GM19455 (cell line): ENCODE data around the gene DUSP15.

Source experiments
- ATAC-seq: cut with Tn5 transposase; IDR thresholded peaks from one replicate; pipeline ENCODE4 v1.9.1; 2021; ENCODE audit not compliant: unreplicated experiment

Gene DUSP15

DNA sequence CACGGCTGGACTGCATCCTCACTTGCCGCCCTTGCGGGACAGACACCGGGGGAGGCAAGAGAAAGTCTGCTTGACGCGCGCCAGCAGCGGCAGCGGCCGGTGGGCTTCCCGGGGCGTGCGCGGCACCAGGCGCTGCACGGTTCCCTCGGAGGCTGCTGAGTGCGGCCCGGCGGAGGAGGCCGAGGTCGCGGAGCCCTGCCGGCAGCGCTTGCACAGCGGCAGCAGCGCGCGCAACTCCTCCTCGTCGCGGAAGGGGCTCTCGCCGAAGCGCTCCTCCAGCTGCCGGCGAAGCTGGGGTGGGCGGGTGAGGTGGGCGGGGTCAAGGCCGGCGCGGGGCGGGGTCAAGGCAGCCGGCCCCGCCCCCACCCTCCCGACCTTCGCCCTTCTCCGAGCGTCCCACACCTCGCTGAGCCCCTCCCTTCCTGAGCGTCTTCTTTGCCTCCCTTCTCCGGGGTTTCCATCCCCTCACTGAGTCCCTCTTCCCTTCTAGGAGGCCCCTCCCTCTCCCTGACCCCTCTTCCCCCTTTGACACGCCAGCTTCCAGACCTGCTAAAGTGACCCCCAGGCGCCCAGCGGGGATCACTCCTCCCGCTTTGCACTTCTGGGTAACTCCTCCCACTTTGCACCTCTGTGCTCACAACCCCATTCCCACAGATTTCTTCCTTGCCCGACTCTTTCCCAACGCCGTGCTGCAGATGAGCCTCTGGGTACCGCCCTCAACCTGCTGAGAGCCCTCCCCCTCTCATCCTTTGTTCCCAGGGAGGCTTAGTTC lies 8.8 kb downstream of the DUSP15 start:
- ATAC-seq, result peak; percentile 51

DNA sequence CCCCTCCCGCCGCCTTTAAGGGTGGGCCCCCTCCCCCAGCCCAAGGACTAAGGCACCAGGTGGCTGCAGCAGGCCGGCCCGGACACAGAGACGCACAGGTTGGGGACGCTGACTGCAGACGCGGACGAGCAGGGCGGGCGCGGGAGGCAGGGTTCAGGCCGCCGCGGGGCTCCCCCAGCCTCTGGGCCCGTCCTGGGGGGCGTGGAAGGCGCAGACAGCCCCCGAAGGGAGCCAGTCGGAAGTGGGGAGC lies 9.3 kb downstream of the DUSP15 start:
- ATAC-seq, result no peak

DNA sequence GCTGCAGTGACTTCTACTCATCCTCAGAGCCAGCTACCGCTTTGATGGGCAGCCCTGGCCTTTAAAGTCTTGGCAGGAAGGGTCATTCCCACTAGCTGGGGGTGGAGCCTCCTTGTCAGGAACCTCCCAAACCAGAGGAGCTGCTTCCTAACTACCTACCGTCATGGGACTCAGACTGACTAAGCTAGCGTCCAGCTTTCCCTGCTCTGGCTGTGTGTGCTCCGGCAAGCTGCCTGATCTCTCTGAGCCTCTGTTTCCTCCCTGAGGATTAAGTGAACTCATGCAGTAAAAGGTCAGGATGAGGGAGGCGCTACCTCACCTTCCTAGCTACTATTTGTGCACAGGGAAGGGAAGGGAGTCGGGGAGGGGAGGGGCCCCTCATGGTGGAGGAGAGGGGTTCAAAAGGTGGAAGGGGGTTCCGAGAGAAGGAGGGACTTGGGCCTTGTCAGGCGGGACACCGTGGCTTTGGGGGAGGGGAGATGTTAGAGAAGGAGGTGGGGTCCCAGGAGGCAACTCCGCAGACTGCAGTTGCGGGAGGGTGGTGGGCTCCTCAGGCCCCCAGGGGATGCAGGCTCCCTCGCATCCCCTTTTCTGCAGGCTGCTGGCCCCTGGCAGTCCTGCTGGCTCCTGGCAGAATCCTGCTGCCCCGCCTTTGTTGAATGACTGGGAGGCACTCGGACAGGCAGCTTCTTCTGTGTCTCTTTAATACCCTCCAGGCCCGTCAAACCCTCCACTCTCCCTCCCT lies 9.8 kb downstream of the DUSP15 start:
- ATAC-seq, result no peak

DNA sequence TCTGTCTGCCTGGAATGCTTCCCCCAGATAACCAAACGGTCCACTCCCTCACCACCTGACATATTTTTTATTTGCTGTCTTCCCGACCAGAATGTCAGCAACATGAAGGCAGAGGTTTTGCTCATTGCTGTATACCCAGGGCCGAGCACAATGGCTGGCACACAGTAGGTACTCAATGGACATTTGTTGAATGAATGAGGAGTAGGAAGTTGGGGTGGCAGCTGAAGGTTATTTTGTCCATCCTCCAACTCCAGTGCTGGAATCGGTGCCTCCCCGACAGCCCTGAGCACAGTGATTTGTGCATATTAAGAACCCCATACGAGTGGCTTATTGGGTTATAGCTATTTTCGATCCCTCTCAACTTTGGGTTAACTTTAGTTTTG lies 10.3 kb downstream of the DUSP15 start:
- no peak for ATAC-seq

DNA sequence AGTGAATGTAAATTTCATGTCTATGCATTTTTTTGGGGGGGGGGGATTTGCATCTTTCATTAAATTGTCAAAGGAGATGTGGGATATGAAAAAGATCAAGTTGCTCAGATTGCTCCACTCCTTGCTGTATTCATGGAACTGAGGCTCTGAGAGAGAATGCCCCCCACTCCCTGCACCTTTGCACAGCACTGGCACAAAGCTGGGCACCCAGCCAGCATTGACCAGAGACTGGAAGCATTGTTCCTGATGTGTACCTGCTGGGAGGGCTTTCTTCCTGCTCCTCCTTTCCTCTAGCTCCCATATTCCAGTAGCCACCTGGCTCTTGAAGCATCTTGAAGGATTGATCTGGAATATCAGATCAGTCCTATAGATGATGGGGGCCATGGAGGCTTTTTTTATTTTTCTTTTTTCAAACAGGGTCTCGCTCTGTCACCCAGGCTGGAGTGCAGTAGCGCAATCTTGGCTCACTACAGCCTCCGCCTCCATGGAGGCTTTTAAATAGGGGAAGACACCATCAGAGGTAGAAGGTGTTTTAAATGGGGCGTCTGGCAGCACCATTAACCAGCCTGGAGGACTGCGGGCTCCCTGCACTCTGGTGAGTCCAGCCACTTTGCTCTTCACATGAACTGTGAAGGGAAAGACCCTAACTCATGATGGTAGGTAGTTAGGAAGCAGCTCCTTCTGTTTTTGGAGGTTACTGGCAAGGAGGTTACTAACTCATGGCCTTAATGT lies 10.9 kb downstream of the DUSP15 start:
- ATAC-seq, result no peak

DNA sequence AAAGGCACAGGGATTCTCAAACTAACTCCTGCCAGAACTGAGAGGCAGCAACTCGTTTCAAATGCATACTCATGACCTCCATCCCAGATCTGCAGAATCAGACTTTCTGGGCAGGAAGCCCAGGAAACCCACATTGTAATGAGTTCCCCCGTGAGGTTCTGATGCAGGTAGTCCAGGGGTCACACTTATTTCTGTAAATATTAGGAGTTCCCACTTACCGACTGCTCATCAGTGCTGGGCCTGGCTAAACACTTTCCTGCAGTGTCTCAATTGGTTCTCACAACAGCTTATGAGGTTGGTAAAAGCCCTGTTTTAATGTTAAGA lies 11.6 kb downstream of the DUSP15 start:
- ATAC-seq, result no peak

DNA sequence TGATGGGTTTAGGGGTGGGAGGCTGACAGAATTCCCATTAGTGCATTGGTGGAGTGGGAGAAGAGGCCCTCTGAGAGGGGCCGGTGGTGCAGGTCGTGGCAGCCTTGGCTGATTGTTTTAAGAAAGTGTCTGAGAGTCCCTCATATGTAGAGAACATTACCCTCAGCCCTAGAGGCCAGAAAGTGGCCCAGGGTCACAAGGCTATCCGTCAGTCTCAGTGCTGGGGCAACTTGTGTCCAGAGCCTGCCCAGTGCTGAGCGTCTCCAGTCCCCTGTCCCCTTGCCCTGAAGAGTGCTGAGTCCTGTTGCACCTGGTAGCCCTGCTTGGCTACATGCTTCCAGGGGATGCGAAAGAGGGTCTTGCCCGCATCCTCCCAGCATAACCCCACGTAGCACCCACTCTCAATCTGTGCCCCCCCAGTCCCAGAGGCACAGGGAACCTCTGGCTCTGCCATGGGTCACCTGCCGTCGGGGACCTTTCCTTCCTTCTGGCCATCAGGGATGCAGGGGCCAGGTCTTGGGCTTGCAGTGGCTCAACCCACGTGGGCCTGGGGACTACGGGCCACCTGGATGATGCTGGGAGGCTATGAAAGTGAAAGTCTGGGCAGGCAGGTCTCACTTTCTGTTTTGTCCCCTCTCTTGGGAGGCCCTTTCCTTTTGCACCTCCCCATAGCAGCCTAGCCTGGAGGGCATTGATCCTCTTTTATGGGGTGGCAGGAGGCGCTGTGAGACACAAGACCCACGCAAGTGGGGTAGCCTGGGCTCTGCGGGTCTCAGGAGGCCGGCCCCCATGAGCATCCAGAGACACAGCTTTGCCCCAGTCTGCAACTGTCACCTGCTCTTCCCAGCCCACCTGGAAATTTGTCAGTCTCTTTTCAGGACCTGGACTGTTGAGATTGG lies 12.2 kb downstream of the DUSP15 start:
- ATAC-seq, result no peak

DNA sequence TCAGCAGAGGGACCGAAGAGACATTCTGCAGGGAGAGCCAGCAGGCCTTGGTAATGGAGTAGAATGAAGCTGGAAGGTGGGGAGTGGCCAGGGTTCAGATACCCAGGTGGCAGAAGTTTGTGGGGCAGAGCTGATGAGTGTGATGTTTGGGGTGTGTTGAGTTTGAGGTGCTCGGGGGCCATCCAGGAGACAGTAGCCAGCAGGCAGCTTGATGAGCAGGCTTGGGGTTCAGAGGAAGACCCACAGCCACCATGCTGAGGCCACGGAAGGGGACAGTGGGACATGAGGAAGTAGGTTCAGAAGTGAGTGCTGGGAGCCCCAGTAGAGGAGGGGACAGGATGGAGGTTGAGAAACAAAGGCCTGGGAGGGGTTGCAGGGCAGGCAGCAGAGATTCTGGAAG lies 13.8 kb downstream of the DUSP15 start:
- no peak for ATAC-seq

DNA sequence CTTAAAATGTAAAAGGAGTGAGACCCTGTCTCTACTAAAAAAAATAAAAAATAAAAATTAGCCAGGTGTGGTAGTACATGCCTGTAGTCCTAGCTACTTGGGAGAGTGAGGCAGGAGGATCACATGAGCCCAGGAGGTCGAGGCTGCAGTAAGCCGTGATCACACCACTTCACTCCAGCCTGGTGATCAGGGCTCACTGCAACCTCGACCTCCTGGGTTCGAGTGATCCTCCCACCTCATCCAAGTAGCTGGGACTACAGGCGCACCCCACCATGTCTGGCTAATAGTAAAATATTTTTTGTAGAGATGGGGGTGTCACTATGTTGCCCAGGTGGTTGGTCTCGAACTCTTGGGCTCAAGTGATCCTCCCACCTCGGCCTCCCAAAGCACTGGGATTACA lies 16.8 kb downstream of the DUSP15 start:
- ATAC-seq, result no peak

DNA sequence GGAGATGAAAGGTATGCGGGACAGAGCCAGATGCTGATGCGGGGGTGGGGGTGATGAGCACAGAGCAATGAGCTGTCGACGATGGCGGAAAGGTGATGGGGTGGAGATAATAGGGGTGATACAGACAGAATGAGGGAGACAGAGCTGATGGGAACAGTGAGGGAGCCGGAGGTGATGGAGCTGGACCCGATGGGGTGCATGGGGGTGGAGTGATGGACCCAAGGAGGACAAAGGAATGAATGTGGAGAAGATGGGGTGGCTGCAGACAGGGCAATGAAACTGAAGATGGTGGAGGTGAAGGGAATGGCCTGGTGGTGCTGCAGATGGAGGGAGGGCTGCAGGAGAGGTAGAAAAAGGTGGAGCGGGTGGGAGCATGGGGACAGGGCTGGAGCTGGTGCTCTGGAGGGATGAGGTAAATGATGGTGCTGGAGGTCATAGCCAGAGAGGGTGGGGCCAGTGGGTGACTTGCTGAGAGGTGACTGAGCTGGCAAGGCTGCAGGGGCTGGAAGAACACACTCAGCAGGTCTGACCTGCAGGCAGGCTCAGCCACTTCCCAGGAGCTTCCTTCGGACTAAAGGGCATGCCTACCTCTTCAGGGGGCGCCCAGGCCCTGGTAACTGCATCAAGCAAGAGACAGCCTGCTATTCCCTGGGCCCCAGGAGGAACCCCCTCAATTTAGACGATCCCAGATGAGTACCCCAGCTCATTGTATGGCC lies 18.9 kb downstream of the DUSP15 start:
- ATAC-seq, result no peak

DNA sequence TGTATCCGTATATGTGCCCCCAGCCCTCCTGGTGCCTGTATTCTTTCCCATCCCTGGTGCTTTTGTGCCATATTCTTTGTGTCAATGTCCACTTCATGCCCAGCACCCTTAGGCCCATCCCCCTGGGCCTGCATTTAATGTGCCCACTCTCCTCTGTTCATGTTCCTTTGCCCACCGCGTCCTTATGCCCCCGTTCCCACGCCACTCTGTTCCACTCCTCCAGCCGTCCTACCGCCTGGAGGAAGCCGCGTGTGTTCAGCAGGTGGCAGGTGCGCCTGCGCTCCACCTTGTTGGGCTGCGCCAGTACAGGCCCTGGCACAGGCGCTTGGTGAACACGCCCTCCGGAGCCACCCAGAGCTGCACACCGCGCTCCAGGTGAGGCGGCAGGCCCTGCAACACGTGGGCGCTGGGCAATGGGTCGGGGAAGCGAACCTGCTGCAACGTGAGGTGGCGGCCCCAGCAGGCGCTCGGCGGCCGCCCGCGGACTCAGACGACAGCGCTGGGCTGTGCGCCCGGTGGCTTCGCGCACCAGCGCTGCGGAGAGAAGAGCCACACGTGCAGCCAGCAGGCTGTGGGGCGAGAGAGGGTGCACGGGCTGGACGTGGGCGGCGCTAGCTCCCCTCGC lies 20.9 kb downstream of the DUSP15 start:
- ATAC-seq, result no peak

DNA sequence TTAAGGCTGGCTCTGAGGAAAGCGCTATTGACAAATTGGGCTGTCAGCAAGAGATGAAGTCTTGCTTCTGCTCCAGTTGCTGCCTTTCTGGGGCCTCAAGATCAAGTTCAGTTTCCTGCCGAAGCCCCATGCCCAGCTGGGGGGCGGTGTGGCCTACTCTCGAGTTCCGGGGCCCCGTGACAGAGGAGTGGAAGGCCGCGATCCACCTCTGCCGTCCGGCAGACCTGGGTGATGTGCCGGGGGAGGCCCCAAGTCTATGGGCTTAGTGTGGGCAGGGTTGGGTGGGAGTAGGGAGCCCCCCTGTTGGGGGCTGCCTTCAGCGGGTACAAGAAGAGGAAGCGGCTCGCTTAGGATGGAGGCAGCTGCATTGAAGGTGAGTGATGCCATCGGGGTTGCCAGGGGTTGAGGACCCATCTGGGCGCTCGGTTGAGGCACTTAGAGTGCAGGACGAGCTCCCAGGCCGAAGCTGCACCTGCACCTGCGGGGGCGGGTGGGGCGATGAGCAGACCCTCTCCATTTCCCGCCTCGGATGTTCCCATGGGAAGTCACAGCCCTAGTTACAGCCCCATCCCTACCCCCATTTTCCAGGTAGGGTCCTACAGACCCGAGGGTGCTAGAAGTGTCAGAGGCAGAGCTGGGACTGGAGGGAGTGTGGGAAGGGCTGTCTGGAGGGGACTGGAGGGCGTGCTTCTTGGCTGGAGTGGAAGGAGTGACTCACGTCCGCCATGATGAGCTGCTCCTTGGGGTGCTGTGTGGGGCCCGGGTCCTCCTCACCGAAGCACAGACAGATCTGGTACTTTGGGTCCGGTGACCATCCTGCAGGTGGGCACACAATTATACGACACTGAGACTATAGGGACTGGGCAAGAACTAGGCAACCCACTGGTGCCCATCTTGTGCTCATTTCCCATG lies 22.0 kb downstream of the DUSP15 start:
- ATAC-seq, result no peak

DNA sequence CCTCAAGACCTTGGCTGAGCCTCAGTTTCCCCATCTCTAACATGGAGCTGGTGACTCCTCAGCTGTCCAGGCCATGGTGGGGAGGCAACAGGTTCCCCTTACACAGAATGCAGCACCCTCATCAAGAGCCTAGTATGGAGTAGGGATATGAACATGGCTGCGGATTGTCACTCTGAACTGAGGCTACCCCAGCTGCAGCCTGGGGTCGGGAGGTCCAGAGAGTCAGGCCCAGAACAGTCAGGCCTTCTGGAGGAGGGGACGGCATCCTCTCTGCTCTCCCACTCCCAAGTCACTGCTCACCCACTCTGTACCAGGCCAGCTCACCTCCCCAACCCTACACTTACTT lies 23.6 kb downstream of the DUSP15 start:
- ATAC-seq, result no peak

DNA sequence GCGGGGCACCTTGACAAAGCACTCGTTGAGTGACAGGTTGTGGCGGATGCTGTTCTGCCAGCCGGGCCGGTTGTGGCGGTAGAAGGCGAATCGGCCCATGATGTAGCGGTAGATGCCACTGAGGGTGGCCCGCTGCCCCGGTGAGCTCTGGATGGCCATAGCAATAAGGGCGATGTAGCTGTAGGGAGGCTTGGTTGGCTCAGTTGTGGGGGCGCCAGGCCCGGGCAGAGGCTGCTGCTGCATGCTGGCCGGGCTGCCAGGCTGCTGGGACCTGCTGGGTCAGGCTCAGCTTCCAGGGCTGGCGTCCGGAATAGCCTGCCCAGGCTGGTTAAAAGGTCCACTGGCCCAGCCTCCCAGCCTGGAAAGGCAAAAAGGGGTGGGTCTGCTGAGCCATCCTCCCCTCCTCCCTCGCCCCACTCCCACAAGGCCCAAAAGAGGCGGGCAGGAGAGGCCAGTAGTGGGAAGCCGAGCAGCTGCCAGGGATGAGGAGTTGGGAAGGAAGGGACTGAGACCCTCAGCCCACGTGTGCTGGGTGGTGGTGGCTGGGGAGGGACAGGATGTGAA lies 24.9 kb downstream of the DUSP15 start, which contains the start of gene FOXS1:
TSS of gene FOXS1 (minus strand) at position 305 of the 564 bp plus-strand sequence. CDS start at position 243, 62 bp downstream.
- no peak for ATAC-seq

DNA sequence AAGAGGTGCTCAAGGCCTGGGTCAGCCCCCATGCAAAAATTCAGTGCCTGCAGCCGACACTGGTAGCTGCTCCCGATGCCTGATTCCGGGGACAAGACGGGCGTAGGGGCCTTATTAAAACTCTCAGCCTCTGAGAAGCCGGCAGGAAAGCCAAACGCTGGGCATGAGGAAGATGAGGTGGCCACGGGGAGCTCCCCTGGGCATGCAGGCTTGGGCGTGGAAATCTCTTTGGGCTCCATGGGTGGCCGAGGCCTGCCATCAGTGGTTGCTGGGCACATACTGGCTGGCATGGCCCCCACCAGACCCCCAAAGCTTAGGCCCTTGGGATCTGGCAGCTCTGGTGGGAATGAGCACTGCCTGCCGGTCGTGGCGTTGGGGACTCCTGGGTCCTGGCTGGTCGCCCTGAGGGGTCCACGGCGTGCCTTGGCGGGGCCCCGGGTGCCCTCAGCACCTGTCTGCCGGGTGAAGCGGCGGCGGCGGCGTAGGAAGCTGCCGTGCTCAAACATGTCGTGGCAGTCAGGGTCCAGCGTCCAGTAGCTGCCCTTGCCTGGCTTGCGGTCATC lies 25.5 kb downstream of the DUSP15 start:
- ATAC-seq, result no peak

DNA sequence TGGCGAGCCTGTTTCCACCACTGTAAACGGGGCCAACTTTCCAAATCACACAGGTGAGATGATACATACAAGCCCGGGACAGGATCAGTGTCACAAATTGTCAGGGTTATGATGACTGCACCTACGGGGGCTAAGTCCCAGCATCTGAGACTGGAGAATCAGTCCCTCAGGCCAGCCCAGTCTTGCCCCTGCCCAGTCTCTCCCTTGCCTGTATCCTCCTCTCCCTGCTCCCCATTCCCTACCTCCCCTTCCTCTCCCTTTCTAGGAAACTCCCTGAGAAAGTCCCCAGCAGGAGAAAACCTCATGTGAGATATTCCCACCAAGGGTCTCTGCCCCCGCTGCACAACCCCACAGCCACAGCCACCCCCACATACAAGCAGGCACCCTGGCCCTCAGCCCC lies 26.4 kb downstream of the DUSP15 start:
- no peak for ATAC-seq

DNA sequence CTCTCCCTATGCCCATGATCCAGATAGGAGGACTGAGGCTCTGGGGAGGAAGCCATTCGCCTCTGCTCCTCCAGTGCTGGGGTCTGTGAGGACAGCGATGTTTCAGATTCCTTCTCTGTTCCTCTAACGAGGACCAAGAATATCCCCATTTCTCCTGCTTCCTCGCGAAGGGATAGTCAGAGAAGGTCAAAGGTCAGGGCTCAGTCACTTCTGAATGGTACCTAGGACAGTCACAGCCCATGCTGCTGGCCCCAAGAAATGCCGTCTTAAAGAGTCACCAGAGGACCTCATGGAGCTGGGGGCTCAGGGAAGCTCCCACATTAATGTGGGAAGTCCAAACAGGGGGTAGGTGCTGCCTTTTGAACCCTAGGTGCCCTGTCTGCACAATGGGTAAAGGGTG lies 27.0 kb downstream of the DUSP15 start:
- no peak for ATAC-seq

DNA sequence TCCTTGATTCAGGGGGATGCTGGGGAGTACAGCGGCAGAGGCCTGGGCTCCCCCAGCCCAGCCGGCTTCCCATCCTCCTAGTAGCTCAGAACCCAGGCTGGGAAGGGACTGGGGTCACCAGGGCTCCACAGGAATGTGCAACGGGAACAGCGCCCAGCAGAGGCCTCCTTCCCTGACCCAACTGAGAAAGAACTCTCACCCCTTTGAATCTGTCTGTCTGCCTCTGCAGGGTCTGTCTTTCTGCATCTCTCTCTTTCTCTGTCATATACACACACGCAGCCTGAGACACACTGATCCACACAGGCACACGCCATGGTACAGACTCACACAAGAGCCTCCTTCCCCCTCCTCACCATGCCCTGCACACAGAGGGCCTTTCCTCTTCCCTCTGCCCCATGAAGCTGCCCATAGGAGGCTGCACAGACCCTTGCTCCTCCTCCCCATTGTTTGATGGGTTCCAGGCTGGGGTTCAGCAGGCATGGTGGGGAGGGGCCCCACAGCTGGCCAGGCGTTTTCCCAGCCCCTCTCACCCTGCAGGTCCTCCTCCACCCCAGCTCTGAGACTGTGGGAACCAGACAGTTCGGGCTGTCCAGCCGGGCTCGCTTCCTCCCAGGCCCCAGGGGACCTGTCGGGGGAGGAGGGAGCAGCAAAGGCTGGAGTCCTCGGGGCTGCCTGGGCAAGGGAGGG lies 27.7 kb downstream of the DUSP15 start:
- no peak for ATAC-seq
